RCC 7860 (cell line): ENCODE measurements around the gene PCSK1N.
"Not testable (repeated sequence)": the region's sequence is repeated elsewhere in the genome, so short reads cannot be mapped to it uniquely, and the experiment has no call there.

Experiments used
- DNase-seq: peaks from one replicate; pipeline ENCODE4 v3.0.0-alpha.2; 2015; ENCODE audit warnings: low spot score
- FAIRE-seq: peaks from 2 replicates; lab custom pipeline; 2012; peaks lifted over from hg19 to GRCh38; lab: Jason Lieb, UNC

The PCSK1N gene

DNA sequence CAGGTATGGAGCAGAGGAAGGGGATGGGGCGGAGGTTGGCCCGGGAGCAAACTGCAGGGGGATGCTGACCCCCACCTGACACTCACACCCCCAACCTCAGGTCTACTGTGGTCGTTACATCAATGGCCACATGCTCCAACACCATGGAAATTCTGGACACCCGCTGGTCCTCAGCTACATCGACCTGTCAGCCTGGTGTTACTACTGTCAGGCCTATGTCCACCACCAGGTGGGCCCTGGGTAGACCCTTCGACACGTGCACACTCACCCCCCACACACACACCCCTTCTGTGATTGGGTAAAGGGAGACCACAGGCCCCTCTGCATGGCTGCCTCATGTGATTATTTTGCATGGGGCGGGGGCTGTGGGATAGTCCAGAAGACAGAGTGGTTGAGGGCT is 11.3 kb downstream of the PCSK1N start:
- FAIRE-seq = no peak
- no peak for DNase-seq

DNA sequence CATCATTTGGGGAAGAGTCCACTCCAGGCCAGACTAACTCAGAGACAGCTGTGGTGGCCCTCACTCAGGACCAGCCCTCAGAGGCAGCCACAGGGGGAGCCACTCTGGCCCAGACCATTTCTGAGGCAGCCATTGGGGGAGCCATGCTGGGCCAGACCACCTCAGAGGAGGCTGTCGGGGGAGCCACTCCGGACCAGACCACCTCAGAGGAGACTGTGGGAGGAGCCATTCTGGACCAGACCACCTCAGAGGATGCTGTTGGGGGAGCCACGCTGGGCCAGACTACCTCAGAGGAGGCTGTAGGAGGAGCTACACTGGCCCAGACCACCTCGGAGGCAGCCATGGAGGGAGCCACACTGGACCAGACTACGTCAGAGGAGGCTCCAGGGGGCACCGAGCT is 12.4 kb downstream of the PCSK1N start:
- FAIRE-seq (no peak), DNase-seq (no peak)

DNA sequence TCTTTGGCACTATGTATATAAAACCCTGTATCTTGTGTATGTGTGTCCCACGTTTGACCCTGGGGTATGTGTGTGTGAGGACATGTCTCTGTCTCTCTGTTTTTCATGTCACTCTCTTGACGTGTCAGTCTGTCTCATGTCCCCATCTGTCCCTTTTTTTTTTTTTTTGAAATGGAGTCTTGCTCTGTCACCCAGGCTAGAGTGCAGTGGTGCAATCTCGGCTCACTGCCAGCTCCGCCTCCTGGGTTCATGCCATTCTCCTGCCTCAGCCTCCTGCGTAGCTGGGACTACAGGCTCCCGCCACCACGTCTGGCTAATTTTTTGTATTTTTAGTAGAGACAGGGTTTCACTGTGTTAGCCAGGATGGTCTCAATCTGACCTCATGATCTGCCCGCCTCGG is 16.0 kb downstream of the PCSK1N start:
- DNase-seq, FAIRE-seq: not testable (repeated sequence)

DNA sequence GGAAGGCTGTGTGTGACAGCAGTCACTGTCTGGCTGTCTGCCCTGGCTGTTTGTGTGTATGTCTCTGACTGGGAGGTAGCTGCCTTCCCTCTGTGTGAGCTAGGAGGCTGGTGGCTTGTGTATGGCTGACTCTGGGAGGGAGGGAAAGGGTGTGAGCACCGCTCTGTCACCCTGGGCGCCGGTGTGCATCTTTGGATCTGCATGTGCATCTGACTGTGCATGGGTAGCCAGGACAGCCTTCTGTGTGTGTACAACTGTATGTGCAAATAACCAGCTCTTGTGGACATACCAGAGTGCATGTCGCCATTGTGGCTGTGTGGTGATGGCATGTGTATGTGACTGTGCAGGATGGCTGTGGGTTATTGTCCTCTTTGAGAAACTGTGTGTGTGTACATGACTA is 16.5 kb downstream of the PCSK1N start:
- DNase-seq (no peak), FAIRE-seq (no peak)

DNA sequence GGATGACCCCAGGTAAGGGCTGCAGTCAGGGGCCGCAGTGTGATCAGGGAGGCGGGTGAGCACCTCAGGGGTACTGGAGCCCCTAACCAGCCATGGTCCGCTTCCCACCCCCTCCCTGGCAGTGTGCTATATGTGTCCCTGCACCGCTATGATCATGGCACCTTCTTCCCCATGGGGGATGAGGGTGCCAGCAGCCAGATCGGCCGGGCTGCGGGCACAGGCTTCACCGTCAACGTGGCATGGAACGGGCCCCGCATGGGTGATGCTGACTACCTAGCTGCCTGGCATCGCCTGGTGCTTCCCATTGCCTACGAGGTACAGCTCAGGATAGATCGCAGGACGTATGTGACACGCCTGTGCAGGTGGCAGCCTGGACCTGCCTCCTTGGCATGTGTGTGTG is 17.3 kb downstream of the PCSK1N start:
- DNase-seq = no peak
- no peak for FAIRE-seq

DNA sequence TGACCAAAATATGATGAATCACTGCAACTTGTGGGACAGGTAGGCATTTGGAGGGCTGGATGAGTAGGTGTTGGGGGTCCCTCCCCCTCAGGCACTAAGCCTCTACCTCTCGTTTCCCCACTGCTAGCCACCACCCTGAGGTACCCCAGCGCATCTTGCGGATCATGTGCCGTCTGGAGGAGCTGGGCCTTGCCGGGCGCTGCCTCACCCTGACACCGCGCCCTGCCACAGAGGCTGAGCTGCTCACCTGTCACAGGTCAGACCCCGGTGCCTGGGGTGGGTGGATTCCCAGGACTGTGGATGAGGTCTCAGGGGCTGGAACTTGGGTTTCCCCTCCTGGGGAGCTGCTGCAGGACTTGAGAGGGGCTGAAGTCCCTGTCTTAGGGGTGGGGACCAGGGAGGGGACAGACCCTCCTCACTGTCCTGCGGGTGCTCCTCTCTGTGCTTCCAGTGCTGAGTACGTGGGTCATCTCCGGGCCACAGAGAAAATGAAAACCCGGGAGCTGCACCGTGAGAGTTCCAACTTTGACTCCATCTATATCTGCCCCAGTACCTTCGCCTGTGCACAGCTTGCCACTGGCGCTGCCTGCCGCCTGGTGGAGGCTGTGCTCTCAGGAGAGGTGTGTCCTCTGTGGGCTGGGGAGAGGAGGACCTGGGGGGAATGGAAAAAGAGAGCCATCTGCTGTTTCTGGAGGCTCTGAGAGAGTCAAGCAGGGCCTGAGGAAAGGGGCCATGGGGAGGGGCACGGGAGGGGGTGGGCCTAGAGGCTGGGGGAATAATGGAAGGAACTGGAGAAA is 19.2 kb downstream of the PCSK1N start:
- no peak for FAIRE-seq
- no peak for DNase-seq

DNA sequence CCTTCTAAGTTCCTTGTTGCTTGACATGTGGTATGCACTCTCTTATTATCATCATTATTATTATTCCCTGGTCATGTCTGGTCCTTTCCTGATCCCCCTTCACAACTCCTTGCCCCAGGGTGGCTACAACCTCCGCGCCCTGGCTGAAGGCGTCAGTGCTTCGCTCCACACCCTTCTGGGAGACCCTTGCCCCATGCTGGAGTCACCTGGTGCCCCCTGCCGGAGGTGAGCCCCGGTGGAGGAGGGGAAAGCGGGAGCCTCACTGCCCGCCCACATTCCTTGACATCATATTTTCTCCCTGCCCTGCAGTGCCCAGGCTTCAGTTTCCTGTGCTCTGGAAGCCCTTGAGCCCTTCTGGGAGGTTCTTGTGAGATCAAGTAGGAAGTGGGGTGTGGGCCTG is 20.1 kb downstream of the PCSK1N start:
- DNase-seq = no peak

DNA sequence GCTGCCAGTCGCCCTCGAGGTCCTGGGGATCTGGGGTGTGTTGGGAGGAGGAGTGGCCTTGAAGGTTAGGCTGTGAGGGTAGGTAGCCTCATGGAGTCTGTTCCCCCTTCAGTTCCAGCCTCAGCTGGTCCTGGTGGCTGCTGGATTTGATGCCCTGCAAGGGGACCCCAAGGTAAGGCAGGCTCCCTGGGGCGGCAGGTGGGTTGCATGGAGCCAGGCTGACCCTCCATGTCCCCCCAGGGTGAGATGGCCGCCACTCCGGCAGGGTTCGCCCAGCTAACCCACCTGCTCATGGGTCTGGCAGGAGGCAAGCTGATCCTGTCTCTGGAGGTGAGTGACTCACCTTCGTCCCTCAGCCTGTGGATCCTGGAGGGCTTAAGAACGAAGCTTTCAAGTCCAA is 20.7 kb downstream of the PCSK1N start:
- FAIRE-seq = no peak
- no peak for DNase-seq

More for the DNA sequence above, 20.1 kb downstream of the PCSK1N start:
- FAIRE-seq = no peak

DNA sequence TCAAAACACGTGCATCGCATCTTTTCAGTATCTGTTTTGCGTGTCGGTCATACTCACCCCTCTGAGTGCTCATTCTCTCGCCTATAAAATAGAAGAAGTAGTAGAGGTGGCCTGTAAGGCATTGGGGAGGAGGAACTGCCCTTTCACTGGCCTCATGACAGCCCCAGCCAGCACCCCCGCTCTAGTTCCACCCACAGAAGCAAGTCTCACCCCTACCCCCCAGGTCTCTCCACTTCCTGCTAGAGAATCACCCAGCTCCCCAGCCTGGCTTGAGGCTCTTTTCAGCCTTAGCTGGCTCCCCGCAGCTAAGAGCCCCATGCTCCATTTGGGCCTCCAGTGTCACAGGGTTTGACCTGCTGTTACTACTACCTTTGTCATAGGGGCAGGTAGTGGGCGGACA is 21.8 kb downstream of the PCSK1N start:
- no peak for DNase-seq
- FAIRE-seq = no peak

DNA sequence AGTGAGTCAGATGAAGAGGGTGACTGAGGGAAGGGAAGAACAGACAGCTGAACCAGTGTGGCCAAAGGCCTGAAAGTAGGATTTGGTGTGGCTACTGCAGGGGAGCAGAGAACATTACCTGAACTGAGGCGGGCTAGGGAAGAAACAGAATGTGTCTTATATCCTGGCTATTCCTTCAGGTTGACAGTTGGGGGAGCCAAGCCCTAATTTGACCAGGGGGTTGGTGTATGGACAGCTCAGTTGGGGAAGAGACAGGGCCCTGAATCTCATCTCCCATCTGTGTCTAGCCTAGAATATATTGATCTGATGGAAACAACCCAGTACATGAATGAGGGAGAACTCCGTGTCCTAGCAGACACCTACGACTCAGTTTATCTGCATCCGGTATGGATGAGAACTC is 29.3 kb downstream of the PCSK1N start:
- no peak for DNase-seq
- no peak for FAIRE-seq

DNA sequence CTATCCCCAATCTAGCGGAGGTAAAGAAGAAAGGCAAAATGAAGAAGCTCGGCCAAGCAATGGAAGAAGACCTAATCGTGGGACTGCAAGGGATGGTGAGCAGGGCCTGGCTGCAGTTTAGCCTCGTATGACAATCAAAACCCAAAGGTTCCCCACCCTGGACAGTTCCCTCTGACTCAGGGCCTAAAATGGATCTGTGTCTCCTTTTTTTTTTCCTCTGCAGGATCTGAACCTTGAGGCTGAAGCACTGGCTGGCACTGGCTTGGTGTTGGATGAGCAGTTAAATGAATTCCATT is 32.6 kb downstream of the PCSK1N start:
- DNase-seq = no peak
- no peak for FAIRE-seq

DNA sequence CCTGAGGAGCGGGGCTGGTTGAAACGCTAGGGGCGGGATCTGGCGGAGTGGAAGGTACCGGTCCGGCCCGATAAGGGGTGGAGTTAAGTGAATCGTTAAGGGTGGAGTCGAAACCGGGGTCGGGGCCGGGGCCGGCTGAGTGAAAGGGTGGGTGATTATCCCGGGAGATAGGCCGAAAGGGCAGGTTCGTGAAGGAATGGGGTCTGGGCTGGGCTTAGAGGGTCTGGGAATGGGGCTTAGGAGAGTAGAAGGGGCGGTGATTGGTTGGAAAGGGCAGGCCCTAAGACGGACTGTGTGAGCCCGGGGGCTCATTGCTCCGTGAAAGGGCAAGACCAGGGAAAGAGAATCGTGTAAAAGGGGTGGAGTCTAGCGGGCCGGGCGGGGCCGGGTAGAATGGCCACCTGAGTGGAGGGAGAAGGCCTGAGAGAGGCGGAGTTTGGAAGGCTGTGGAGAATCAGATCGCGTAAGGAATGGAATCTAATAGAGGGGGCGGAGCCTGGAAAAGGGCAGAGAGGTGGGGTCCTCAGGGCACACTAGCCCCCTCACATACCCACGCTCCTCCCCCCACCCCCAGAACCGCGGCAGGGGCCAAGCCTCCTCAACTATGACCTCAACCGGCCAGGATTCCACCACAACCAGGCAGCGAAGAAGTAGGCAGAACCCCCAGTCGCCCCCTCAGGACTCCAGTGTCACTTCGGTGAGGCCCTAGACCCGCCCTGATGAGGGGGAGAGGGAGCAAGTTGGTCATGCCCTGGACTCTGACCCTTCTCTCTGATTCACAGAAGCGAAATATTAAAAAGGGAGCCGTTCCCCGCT is 33.1 kb downstream of the PCSK1N start:
- FAIRE-seq (peak; percentile 47), DNase-seq (peak; percentile 65)

DNA sequence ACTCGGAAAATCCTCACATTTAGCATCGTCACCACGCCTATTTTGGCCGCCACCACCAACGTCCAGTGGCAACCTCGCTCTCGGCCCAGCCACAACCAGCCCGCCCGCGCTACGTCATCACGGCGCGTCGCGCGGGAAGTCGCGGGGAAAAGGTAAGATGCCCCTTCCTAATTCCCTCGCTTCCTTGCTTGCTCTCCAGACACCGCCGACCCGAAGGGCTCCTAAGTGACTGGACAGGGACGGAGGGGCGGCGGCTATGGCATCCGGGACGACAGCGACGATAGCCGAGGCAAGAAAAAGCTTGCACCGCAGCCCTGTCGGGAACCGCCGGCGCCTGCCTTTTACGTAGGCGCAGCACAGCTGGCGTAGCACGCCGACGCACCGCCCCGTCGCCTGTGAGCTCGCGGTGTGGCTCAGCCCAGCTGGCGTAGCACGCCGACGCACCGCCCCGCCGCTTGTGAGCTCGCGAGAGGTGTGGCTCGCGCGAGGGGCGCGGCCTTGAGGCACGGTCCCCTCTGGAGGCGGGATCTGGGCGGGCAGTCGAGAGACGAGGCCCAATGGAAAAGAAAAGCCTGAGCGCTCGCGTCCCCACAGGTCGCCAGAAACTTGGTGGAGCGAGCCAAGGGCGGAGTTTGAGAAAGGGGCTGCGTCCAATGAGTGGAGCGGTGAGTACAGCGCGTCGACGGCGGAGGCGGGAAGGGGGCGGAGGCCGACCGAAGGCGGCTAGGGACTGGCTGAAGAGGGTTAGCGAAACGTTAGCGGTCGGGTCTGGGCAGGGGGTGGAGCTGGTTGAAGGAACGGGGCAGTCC is 33.9 kb downstream of the PCSK1N start, which contains the start of gene HDAC6:
HDAC6 (plus strand) TSS at position 788 of the 809 bp plus-strand sequence. CDS start 626 bp downstream, outside the sequence.
- FAIRE-seq (peak; percentile 82), DNase-seq (peak; percentile 95)

DNA sequence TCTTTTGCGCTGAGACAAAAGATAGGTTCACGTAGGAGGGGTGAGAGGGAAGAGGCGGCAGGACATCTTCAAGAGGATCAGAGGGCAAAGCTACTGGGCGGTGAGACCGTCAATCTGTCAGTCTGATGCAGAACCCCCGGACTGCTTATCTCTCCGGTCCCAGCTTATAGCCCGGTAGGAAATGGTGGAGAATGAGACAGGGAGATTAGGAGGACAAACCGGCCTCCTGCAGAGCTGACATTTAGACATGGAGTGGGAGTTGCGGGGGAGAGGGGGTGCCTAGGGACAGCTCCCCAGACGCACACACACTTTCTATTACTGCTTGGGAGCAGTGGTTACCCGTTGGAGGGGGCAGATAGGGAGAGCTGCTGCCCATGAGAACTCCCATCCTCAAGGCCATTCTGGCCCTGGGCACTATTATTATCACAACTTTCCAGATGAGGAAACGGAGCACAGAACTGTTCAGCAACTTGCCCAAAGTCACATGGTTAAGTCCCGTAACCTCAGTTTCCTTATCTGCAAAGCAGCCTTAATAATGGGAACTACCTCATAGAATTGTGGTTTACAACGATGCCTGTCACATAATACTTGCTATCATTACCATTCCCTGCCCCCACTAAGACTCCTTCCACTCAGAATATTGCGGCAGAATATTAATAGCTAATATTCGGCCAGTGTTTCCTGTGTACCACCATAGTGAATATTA is 34.7 kb downstream of the PCSK1N start:
- FAIRE-seq (no peak), DNase-seq (no peak)

DNA sequence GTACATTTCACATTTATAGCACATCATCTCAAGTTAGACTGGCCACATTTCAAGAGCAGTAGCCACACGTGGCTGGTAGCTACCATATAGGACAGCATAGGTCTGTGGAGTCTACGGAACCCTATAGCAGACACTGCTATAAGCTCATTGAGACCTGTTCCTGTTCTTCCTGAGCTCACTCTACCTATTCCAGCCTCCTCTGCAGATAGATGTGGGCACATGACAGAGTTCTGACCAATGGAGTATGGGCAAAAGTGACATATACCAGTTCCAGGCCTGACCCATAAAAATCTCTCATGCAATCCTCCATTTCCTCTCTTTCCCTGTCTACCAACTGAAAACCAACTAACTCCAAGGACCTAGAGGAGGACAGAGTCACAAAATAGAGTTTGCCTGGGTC is 37.1 kb downstream of the PCSK1N start:
- FAIRE-seq = no peak

DNA sequence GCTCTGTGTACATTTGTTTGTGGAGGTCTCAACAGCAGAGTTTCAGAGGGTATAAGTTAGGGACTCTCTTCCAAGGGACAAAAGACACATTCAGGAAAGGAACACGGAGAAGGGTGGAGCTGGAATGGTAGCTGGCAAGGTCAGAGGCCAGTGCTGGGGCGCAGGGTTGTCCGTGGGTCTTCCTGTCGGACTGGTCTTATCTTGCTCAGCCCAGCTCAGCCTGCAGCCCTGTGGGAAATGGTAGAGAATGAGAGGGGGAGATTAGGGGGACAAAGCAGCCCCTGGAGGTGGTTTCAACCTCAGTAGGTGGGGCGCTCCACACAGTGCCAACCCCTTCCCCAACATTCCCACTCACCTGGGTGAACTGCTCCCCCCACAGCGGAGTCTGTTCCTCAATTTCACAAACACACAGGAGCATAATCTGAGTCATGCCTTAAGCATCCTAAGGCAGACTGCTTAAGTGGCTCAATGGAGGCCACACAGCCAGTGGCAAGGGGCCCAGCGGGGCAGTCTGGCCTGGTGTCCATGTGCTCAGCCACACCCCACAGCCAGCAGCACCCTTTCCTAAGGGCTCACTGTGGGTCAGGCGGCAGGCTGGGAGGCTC is 40.4 kb downstream of the PCSK1N start:
- FAIRE-seq = no peak
- peak; percentile 22 for DNase-seq

More for the DNA sequence above, 37.1 kb downstream of the PCSK1N start:
- DNase-seq = no peak

DNA sequence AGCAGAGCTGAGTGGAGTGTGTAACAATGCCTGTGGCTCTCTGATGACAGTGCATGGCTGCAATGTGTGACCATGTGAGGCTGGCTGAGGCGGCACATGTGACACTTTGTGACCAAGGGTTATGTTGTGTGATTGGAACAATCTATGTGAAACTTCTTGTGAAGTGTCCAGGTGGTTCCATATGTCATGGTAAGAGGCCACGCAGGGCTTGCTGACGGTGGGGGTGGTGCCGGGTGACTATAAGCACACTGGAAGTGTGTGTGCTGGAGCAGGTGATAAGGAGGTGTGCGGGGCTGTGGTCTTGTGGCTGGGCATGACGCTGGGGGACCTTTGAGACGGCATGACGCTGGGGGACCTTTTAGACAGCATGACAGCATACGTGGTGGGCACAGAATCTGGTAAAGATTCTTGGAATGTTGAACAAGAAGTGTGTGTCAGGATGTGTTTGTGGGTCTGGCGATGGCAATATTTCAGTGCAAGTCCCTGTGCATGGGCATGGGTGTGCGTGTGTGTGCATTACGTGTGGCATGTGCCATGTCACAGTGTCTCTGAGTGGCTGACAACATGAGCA is 41.0 kb downstream of the PCSK1N start:
- DNase-seq (no peak), FAIRE-seq (no peak)

DNA sequence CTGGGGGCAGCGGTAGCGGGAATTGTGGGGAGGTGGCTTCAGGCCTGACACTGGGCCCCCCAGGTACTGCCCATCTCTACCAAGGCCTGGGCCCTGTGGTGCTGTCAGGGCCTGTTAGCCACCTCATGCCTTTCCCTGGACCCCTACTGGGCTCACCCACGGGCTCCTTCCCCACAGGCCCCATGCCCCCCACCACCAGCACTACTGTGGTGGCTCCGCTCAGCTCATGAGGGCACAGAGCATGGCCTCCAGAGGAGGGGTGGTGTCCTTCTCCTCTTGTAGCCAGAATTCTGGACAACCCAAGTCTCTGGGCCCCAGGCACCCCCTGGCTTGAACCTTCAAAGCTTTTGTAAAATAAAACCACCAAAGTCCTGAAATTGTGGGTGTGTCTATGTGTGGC is 41.5 kb downstream of the PCSK1N start:
- DNase-seq (no peak), FAIRE-seq (no peak)

DNA sequence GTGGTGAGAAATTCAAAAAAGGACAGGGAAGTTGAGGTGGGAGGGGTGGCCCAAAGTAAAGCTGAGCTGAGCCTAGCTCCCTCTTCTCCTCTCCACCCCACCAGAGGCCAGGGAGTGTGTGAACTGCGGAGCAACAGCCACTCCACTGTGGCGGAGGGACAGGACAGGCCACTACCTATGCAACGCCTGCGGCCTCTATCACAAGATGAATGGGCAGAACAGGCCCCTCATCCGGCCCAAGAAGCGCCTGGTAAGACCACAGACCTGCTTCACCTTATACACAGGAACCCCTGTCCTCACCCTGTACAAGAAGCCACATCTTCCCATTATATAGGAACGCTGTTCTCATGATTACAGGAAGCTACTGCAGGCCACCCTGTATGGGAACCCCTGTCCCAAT is 43.2 kb downstream of the PCSK1N start:
- FAIRE-seq = no peak
- DNase-seq = no peak
